ENCODE measurements around the gene MYO15B. TPM values are rescaled to one million over a fixed set of nuclear protein-coding genes. Genes with fewer than 3 reads are reported as not detected.

MYO15B gene
- total RNA-seq, result 15.3 and 101 TPM in 2 replicates
- 21.3 and 49.2 TPM in 2 replicates for polyA plus RNA-seq

DNA sequence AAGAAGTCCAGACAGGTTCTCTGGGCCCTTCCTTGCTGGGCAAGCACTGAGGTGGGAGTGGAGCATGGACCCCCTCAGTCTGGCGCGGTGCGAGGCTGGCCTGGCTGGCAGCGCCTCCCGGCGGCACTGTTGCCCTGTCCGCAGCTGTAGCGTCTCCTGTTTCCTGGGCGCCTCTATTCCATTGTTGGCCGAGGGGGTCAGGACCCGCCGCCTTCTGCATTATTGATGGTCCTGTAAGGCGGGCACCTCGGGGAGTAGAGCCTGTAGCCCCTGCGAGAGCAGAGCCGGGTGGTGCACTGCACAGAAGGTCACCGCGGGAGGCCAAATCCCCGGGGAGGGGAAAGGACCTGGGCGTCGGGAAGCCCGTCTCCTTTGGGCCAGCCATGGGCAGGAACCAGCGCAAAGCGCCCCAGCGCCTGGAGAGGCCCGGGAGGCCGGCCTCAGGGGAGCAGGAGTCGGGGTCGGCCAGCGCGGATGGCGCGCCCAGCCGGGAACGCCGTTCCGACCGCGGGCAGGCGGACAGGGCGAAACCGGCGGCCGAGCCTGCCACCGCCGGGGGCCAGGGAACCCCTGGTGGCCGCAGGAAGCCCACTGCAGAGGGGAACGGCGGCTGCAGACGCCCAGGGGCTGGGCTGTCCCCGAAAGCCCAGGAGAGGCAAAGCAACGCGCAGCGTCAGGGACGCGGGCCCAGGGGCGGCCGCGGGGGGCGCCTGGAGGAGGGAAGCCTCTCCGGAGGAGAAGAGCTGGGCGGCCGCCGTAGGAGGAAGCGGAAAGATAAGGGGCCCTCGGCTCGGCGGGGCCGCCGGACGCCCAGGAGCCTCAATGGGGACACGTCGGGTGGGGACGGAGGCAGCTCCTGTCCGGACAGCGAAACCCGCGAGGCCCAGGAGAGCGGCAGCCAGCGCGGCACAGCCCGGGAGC lies at the start of gene MYO15B:
MYO15B (plus strand) TSS at position 126 of the 921 bp plus-strand sequence; CDS start at position 384, 258 bp downstream.
- peak; percentile 47 to 62 for DNase-seq (ENCODE audit: low read depth in 1 of 2, low spot score in 1 of 2)
- TF ChIP-seq, protein P1, sequence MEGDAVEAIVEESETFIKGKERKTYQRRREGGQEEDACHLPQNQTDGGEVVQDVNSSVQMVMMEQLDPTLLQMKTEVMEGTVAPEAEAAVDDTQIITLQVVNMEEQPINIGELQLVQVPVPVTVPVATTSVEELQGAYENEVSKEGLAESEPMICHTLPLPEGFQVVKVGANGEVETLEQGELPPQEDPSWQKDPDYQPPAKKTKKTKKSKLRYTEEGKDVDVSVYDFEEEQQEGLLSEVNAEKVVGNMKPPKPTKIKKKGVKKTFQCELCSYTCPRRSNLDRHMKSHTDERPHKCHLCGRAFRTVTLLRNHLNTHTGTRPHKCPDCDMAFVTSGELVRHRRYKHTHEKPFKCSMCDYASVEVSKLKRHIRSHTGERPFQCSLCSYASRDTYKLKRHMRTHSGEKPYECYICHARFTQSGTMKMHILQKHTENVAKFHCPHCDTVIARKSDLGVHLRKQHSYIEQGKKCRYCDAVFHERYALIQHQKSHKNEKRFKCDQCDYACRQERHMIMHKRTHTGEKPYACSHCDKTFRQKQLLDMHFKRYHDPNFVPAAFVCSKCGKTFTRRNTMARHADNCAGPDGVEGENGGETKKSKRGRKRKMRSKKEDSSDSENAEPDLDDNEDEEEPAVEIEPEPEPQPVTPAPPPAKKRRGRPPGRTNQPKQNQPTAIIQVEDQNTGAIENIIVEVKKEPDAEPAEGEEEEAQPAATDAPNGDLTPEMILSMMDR (IDR thresholded peaks at IDR 0.05; ENCODE audit: low read depth, low read length), result peak; percentile 36

GRCh38 chr17:75539967-75540729 lies 47.5 kb upstream of the MYO15B start:
- no peaks in the 10 kb centered on the region for H3K9me3 ChIP-seq (ENCODE audit: low read depth)
- peak in 1 of 2 donors; percentile 24 for DNase-seq (ENCODE audit: low read depth in 1 of 2, low spot score in 1 of 2)
- H3K4me3 ChIP-seq, result no peak overlapping the region
- H3K36me3 ChIP-seq, result no peaks in the 10 kb centered on the region
- TF ChIP-seq, protein P1 (IDR thresholded peaks at IDR 0.05; ENCODE audit: low read depth, low read length), result no peak
- no peak overlapping the region for H3K27ac ChIP-seq
- H3K27me3 ChIP-seq, result no peaks in the 10 kb centered on the region
- peaks cover 5% of the 10 kb centered on the region for H3K4me1 ChIP-seq (ENCODE audit: low read depth)

More for the DNA sequence above, at the start of gene MYO15B:
- no peak within 1 kb of the TSS for H3K27ac ChIP-seq
- H3K9me3 ChIP-seq (ENCODE audit: low read depth), result no peaks in the 10 kb centered on the region
- peak within 1 kb of the TSS; percentile 5 for H3K4me3 ChIP-seq
- peaks cover 8% of the 10 kb centered on the region for H3K4me1 ChIP-seq (ENCODE audit: low read depth)
- no peaks in the 10 kb centered on the region for H3K27me3 ChIP-seq
- no peaks in the 10 kb centered on the region for H3K36me3 ChIP-seq

GRCh38 chr17:75540923-75541503 lies 46.6 kb upstream of the MYO15B start:
- TF ChIP-seq, protein P1 (IDR thresholded peaks at IDR 0.05; ENCODE audit: low read depth, low read length), result no peak
- no peak overlapping the region for H3K4me3 ChIP-seq
- peaks cover 5% of the 10 kb centered on the region for H3K4me1 ChIP-seq (ENCODE audit: low read depth)
- DNase-seq (ENCODE audit: low read depth in 1 of 2, low spot score in 1 of 2), result no peak
- H3K27ac ChIP-seq, result no peak overlapping the region
- no peaks in the 10 kb centered on the region for H3K27me3 ChIP-seq
- no peaks in the 10 kb centered on the region for H3K9me3 ChIP-seq (ENCODE audit: low read depth)
- H3K36me3 ChIP-seq, result no peaks in the 10 kb centered on the region

DNA sequence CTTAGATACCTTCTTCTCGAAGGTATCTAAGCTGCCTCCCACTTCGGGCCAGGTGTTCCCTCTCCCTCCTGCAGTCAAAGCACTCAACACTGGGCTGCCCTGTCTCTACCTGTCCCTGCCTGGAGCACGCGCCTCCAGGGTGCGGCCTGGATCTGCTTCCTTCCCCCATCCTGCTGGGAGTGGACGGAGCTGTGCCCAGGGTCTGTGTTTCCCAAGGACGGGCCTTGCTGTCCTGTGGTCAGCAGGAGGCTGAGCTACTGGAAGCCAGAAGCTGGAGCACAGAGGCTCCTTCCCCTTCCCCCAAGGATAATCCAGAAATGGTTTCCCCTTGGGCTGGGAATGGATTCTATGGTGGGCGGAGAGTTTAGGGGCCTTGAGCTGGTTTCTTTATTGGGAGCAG lies 45.4 kb upstream of the MYO15B start:
- peaks cover 5% of the 10 kb centered on the region for H3K4me1 ChIP-seq (ENCODE audit: low read depth)

More for the DNA sequence above, 45.4 kb upstream of the MYO15B start:
- DNase-seq (ENCODE audit: low read depth in 1 of 2, low spot score in 1 of 2), result no peak
- TF ChIP-seq, protein P1 (IDR thresholded peaks at IDR 0.05; ENCODE audit: low read depth, low read length), result no peak
- no peak overlapping the region for H3K27ac ChIP-seq
- no peaks in the 10 kb centered on the region for H3K9me3 ChIP-seq (ENCODE audit: low read depth)
- no peak overlapping the region for H3K4me3 ChIP-seq
- H3K36me3 ChIP-seq, result no peaks in the 10 kb centered on the region
- no peaks in the 10 kb centered on the region for H3K27me3 ChIP-seq
